GM12873 (cell line): ENCODE data around the gene VPS13D.

Experiments
- TF ChIP-seq, protein P1 (sequence below): IDR thresholded peaks from 2 replicates; pipeline ENCODE4 v1.5.1; 2012; ENCODE audit warnings: low read depth, mild to moderate bottlenecking, moderate library complexity, low read length, control low read depth; ENCODE audit not compliant: insufficient read depth; ENCODE audit errors: missing control alignments

VPS13D gene

GRCh38 chr1:12457771-12458170 lies 227.9 kb downstream of the VPS13D start:
- TF ChIP-seq, protein P1, sequence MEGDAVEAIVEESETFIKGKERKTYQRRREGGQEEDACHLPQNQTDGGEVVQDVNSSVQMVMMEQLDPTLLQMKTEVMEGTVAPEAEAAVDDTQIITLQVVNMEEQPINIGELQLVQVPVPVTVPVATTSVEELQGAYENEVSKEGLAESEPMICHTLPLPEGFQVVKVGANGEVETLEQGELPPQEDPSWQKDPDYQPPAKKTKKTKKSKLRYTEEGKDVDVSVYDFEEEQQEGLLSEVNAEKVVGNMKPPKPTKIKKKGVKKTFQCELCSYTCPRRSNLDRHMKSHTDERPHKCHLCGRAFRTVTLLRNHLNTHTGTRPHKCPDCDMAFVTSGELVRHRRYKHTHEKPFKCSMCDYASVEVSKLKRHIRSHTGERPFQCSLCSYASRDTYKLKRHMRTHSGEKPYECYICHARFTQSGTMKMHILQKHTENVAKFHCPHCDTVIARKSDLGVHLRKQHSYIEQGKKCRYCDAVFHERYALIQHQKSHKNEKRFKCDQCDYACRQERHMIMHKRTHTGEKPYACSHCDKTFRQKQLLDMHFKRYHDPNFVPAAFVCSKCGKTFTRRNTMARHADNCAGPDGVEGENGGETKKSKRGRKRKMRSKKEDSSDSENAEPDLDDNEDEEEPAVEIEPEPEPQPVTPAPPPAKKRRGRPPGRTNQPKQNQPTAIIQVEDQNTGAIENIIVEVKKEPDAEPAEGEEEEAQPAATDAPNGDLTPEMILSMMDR: no peak

GRCh38 chr1:12458571-12458970 lies 228.7 kb downstream of the VPS13D start:
- TF ChIP-seq, protein P1: no peak

- TF ChIP-seq, protein P1: no peak
These were observed 230.3 kb downstream of the VPS13D start for GRCh38 chr1:12460121-12460520.

- TF ChIP-seq, protein P1: no peak
These were observed 231.2 kb downstream of the VPS13D start for GRCh38 chr1:12460911-12461621.

GRCh38 chr1:12461754-12462153 lies 231.9 kb downstream of the VPS13D start:
- TF ChIP-seq, protein P1: no peak

DNA sequence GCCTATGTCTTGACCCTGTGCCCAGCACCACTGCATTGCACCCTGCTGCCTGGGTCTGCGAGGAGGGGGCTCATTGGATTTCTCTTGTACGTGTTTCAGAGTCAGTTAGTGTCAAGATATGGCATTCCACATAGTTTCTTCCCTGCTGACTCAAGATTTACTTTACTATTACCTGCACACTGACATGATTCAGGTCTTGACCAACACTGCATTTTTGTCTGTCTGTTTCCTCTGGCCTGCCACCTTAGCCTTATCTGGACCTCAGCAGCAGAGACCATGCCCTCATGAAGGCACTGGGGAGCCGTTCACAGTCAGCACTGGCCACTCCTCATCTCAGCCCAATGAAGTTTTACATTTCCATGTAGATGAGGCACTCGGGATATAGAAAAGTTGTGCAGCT lies 232.8 kb downstream of the VPS13D start:
- TF ChIP-seq, protein P1: no peak

DNA sequence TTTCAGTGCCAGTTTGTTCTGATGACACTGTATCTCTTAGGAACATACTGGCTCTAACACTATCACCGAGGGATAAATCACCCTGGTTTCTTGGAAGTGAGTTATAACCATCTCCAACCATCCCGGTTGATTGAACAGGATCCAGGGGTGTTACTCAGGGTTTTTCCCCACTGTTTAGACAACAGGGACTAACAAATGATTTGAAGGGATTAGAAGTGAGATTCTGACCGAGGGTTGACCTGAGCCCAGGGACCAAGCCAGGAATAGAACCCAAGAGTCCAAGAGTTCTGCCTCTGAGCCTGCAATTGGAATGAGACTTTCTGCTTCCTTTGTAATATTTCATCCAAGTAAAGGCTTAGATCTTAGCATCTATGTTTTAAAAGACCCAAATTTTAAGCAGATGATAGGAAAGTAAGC lies 234.2 kb downstream of the VPS13D start:
- TF ChIP-seq, protein P1: no peak
